ENCODE results near the gene NQO2. TPM values are rescaled to one million over a fixed set of nuclear protein-coding genes. Genes with fewer than 3 reads are reported as not detected.

NQO2 gene
- total and polyA plus RNA-seq, 2 of the 13 experiments (the other 11 are each of a cell fraction or from before 2014, with no cell fraction given) = 32.2 to 56.5 TPM

DNA sequence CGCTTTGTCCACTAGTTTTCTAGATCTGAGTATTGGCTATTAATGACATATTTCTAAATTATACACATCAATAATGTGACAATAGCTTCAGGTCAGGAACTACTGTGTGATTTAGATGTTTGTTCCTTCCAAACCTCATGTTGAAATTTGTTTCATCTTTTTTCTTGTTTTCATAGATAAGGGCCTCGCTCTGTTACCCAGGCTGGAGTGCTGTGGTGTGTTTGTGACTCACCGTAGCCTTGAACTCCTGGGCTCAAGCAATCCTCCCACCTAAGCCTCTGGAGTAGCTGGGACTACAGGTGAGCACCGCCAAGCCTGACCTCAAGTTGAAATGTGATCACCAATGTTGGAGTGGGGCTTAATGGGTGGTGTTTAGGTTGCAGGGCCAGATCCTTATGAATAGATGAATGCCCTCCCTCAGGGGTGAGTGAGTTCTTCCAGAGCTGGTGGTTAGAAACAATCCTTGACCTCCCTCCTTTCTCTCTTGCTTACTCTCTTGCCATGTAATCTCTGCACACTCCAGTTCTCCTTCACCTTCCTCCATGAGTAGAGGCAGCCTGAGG, 5.9 kb upstream of the NQO2 start (continued):
- TF ChIP-seq, protein P1, sequence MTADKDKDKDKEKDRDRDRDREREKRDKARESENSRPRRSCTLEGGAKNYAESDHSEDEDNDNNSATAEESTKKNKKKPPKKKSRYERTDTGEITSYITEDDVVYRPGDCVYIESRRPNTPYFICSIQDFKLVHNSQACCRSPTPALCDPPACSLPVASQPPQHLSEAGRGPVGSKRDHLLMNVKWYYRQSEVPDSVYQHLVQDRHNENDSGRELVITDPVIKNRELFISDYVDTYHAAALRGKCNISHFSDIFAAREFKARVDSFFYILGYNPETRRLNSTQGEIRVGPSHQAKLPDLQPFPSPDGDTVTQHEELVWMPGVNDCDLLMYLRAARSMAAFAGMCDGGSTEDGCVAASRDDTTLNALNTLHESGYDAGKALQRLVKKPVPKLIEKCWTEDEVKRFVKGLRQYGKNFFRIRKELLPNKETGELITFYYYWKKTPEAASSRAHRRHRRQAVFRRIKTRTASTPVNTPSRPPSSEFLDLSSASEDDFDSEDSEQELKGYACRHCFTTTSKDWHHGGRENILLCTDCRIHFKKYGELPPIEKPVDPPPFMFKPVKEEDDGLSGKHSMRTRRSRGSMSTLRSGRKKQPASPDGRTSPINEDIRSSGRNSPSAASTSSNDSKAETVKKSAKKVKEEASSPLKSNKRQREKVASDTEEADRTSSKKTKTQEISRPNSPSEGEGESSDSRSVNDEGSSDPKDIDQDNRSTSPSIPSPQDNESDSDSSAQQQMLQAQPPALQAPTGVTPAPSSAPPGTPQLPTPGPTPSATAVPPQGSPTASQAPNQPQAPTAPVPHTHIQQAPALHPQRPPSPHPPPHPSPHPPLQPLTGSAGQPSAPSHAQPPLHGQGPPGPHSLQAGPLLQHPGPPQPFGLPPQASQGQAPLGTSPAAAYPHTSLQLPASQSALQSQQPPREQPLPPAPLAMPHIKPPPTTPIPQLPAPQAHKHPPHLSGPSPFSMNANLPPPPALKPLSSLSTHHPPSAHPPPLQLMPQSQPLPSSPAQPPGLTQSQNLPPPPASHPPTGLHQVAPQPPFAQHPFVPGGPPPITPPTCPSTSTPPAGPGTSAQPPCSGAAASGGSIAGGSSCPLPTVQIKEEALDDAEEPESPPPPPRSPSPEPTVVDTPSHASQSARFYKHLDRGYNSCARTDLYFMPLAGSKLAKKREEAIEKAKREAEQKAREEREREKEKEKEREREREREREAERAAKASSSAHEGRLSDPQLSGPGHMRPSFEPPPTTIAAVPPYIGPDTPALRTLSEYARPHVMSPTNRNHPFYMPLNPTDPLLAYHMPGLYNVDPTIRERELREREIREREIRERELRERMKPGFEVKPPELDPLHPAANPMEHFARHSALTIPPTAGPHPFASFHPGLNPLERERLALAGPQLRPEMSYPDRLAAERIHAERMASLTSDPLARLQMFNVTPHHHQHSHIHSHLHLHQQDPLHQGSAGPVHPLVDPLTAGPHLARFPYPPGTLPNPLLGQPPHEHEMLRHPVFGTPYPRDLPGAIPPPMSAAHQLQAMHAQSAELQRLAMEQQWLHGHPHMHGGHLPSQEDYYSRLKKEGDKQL (CRISPR knock-in tag; IDR thresholded peaks at IDR 0.05; ENCODE audit: low read depth) = peak; percentile 73; the same call in 1 of the 2 replicates
- TF ChIP-seq, protein P2, sequence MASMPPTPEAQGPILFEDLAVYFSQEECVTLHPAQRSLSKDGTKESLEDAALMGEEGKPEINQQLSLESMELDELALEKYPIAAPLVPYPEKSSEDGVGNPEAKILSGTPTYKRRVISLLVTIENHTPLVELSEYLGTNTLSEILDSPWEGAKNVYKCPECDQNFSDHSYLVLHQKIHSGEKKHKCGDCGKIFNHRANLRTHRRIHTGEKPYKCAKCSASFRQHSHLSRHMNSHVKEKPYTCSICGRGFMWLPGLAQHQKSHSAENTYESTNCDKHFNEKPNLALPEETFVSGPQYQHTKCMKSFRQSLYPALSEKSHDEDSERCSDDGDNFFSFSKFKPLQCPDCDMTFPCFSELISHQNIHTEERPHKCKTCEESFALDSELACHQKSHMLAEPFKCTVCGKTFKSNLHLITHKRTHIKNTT (CRISPR knock-in tag; IDR thresholded peaks at IDR 0.05) = no peak
- TF ChIP-seq ZNF17 (CRISPR knock-in tag; IDR thresholded peaks at IDR 0.05) (no peak), HCFC1 (IDR thresholded peaks at IDR 0.05; ENCODE audit: low read depth, low read length) (no peak), ZNF557 (CRISPR knock-in tag; IDR thresholded peaks at IDR 0.05) (no peak), ZNF468 (CRISPR knock-in tag; IDR thresholded peaks at IDR 0.05) (no peak), SOX6 (IDR thresholded peaks at IDR 0.05) (no peak), SOX6 (CRISPR knock-in tag; IDR thresholded peaks at IDR 0.05) (peak; percentile 96), ZNF761 (CRISPR knock-in tag; conservative IDR thresholded peaks at IDR 0.05) (0 out of 2 replicates have a peak, but pooled peaks have one; percentile 67), TBP (CRISPR knock-in tag; IDR thresholded peaks at IDR 0.05) (no peak), DMAP1 (CRISPR knock-in tag; IDR thresholded peaks at IDR 0.05) (no peak; the same call in 1 of the 2 replicates), ZNF282 (IDR thresholded peaks at IDR 0.05; ENCODE audit: partially characterized antibody) (no peak), IRF2 (CRISPR knock-in tag; IDR thresholded peaks at IDR 0.05) (0 out of 2 replicates have a peak, but pooled peaks have one; percentile 59), NFIC (IDR thresholded peaks at IDR 0.05; ENCODE audit: low read length) (peak; percentile 77; the same call in 1 of the 2 replicates)
- TF ChIP-seq, protein P3, sequence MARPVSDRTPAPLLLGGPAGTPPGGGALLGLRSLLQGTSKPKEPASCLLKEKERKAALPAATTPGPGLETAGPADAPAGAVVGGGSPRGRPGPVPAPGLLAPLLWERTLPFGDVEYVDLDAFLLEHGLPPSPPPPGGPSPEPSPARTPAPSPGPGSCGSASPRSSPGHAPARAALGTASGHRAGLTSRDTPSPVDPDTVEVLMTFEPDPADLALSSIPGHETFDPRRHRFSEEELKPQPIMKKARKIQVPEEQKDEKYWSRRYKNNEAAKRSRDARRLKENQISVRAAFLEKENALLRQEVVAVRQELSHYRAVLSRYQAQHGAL (CRISPR knock-in tag; IDR thresholded peaks at IDR 0.05; ENCODE audit: not compliant biosample characterization) = no peak
- TF ChIP-seq, protein P4, sequence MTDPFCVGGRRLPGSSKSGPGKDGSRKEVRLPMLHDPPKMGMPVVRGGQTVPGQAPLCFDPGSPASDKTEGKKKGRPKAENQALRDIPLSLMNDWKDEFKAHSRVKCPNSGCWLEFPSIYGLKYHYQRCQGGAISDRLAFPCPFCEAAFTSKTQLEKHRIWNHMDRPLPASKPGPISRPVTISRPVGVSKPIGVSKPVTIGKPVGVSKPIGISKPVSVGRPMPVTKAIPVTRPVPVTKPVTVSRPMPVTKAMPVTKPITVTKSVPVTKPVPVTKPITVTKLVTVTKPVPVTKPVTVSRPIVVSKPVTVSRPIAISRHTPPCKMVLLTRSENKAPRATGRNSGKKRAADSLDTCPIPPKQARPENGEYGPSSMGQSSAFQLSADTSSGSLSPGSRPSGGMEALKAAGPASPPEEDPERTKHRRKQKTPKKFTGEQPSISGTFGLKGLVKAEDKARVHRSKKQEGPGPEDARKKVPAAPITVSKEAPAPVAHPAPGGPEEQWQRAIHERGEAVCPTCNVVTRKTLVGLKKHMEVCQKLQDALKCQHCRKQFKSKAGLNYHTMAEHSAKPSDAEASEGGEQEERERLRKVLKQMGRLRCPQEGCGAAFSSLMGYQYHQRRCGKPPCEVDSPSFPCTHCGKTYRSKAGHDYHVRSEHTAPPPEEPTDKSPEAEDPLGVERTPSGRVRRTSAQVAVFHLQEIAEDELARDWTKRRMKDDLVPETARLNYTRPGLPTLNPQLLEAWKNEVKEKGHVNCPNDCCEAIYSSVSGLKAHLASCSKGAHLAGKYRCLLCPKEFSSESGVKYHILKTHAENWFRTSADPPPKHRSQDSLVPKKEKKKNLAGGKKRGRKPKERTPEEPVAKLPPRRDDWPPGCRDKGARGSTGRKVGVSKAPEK (CRISPR knock-in tag; IDR thresholded peaks at IDR 0.05; ENCODE audit: borderline replicate concordance) = no peak
- TF ChIP-seq, protein P5, sequence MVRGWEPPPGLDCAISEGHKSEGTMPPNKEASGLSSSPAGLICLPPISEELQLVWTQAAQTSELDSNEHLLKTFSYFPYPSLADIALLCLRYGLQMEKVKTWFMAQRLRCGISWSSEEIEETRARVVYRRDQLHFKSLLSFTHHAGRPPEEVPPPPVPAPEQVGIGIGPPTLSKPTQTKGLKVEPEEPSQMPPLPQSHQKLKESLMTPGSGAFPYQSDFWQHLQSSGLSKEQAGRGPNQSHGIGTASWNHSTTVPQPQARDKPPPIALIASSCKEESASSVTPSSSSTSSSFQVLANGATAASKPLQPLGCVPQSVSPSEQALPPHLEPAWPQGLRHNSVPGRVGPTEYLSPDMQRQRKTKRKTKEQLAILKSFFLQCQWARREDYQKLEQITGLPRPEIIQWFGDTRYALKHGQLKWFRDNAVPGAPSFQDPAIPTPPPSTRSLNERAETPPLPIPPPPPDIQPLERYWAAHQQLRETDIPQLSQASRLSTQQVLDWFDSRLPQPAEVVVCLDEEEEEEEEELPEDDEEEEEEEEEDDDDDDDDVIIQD (CRISPR knock-in tag; IDR thresholded peaks at IDR 0.05; ENCODE audit: low read depth) = peak; percentile 82
